CD14-positive monocyte (primary cell): Measurements from ENCODE around the gene C13orf46. TPM values are rescaled to one million over a fixed set of nuclear protein-coding genes. Genes with fewer than 3 reads are reported as not detected.

Experiments
- DNase-seq, 3 donors: peaks; one replicate each; pipeline ENCODE4 v3.0.0-alpha.2; 2011 to 2022
- H2AFZ ChIP-seq: 2 replicates; pipeline ENCODE4 v1.6.0; 2012; ENCODE audit warnings: mild to moderate bottlenecking, low read depth, low read length, inconsistent platforms; ENCODE audit not compliant: insufficient read depth, poor library complexity, severe bottlenecking
- H3K27ac ChIP-seq, 2 donors: 1 replicate in 1 of 2; 2 replicates in 1 of 2; pipeline ENCODE4 v1.5.1; 2012 to 2013; ENCODE audit warnings: low read length in 2 of 2, control low read depth in 1 of 2, inconsistent platforms in 1 of 2, low read depth in 1 of 2, mild to moderate bottlenecking in 1 of 2
- H3K27me3 ChIP-seq, 2 donors: one replicate each; pipeline versions ENCODE4 v1.6.0 to v1.6.1; 2011 to 2013; ENCODE audit warnings: low read length in 2 of 2; ENCODE audit not compliant: control insufficient read depth in 2 of 2, insufficient read depth in 2 of 2
- H3K36me3 ChIP-seq, 2 donors: replicated peaks in 1 of 2; 1 replicate in 1 of 2; 2 replicates in 1 of 2; pipeline versions ENCODE4 v1.5.1 to v1.6.1; 2012 to 2013; ENCODE audit warnings: low read length in 2 of 2, control low read depth in 1 of 2, inconsistent platforms in 1 of 2, mild to moderate bottlenecking in 1 of 2; ENCODE audit not compliant: insufficient read depth in 2 of 2, control insufficient read depth in 1 of 2
- H3K4me1 ChIP-seq, 2 donors: 1 replicate in 1 of 2; 2 replicates in 1 of 2; pipeline versions ENCODE4 v1.5.1 to v1.6.1; 2012 to 2013; ENCODE audit warnings: low read length in 2 of 2, control low read depth in 1 of 2, inconsistent platforms in 1 of 2, mild to moderate bottlenecking in 1 of 2, moderate library complexity in 1 of 2; ENCODE audit not compliant: insufficient read depth in 2 of 2, control insufficient read depth in 1 of 2
- H3K4me2 ChIP-seq: replicated peaks from 2 replicates; pipeline ENCODE3; 2012; ENCODE audit warnings: low read length, moderate library complexity, mild to moderate bottlenecking; ENCODE audit not compliant: poor library complexity, severe bottlenecking; ENCODE audit errors: extremely low read depth
- H3K4me3 ChIP-seq, 3 experiments: fragments of 200-600 bp in 1 of 3; sonication (generic) in 1 of 3; replicated peaks in 1 of 3; 1 replicate in 2 of 3; 2 replicates in 1 of 3; pipeline ENCODE4 v1.5.1; 2011 to 2013; ENCODE audit warnings: low read length in 3 of 3, mild to moderate bottlenecking in 3 of 3, control low read depth in 2 of 3, low read depth in 2 of 3, inconsistent platforms in 1 of 3, moderate library complexity in 1 of 3
- H3K79me2 ChIP-seq: 2 replicates; pipeline ENCODE4 v1.6.0; 2012; ENCODE audit warnings: mild to moderate bottlenecking, control low read depth, inconsistent platforms, low read length, moderate library complexity; ENCODE audit not compliant: insufficient read depth
- H3K9ac ChIP-seq: 2 replicates; pipeline ENCODE4 v1.6.0; 2017; ENCODE audit warnings: low read length, mild to moderate bottlenecking; ENCODE audit not compliant: insufficient read depth, poor library complexity, severe bottlenecking
- H3K9me3 ChIP-seq, 2 donors: replicated peaks in 1 of 2; 1 replicate in 1 of 2; 2 replicates in 1 of 2; pipeline versions ENCODE4 v1.5.1 to v1.6.1; 2012 to 2013; ENCODE audit warnings: low read length in 2 of 2, control low read depth in 1 of 2; ENCODE audit not compliant: control insufficient read depth in 1 of 2, insufficient read depth in 1 of 2
- H4K20me1 ChIP-seq: 2 replicates; pipeline ENCODE4 v1.6.0; 2012; ENCODE audit warnings: mild to moderate bottlenecking, low read length, control low read depth, moderate library complexity; ENCODE audit not compliant: insufficient read depth
- H3K27ac Mint-ChIP-seq, 7 donors: one replicate each; pipeline ENCODE4 v1.8.0; 2020; ENCODE audit warnings: mild to moderate bottlenecking in 7 of 7, mixed read lengths in 7 of 7, moderate library complexity in 6 of 7, inconsistent platforms in 2 of 7
- H3K27me3 Mint-ChIP-seq, 3 donors: one replicate each; pipeline ENCODE4 v1.8.0; 2021 to 2022; ENCODE audit warnings: low read depth in 3 of 3, mild to moderate bottlenecking in 3 of 3, mixed read lengths in 3 of 3, moderate library complexity in 3 of 3, inconsistent platforms in 1 of 3
- H3K36me3 Mint-ChIP-seq, 2 donors: one replicate each; pipeline ENCODE4 v1.8.0; 2020; ENCODE audit warnings: mixed read lengths in 2 of 2, inconsistent platforms in 1 of 2, mild to moderate bottlenecking in 1 of 2
- H3K4me1 Mint-ChIP-seq: one replicate; pipeline ENCODE4 v1.8.0; 2020; ENCODE audit warnings: mild to moderate bottlenecking, mixed read lengths
- H3K4me3 Mint-ChIP-seq, 2 donors: one replicate each; pipeline ENCODE4 v1.8.0; 2020; ENCODE audit warnings: mild to moderate bottlenecking in 2 of 2, mixed read lengths in 2 of 2, moderate library complexity in 1 of 2
- H3K9me3 Mint-ChIP-seq, 7 donors: one replicate each; pipeline ENCODE4 v1.8.0; 2020 to 2022; ENCODE audit warnings: mixed read lengths in 7 of 7, mild to moderate bottlenecking in 6 of 7, moderate library complexity in 6 of 7, inconsistent platforms in 2 of 7
- WGBS: methylation state at CpG from one replicate; pipeline ENCODE4 v1.1.5; 2013; ENCODE audit warnings: missing lambda C conversion rate; ENCODE audit not compliant: insufficient coverage; 5-methylcytosine and 5-hydroxymethylcytosine counted together
- intact Hi-C, 2 donors: fragments of 100-400 bp; cut with micrococcal nuclease; formaldehyde crosslinking; loops; one replicate each; pipeline versions ENCODE4 v1.15.0 to v1.15.1; 2023
- polyA plus RNA-seq, 3 donors: library from polyadenylated mRNA; depleted of rRNA in 1 of 3; unstranded in 2 of 3; stranded (reverse) in 1 of 3; fragments of 300-500 nt in 2 of 3; fragments of >200 nt in 1 of 3; fragmentation: Illumina TruSeq in 2 of 3; gene quantifications; 1 replicate in 2 of 3; 2 replicates in 1 of 3; pipeline ENCODE4 v1.2.3, GENCODE V29; 2012 to 2021
- TF ChIP-seq, protein P1 (sequence below): fragments of 200-600 bp; IDR thresholded peaks from one replicate; pipeline ENCODE4 v1.8.0; 2022; ENCODE audit warnings: antibody characterized with exemption, mild to moderate bottlenecking

Gene C13orf46
- polyA plus RNA-seq, 3 donors = 0.05 to 0.35 TPM; not detected in 1

DNA sequence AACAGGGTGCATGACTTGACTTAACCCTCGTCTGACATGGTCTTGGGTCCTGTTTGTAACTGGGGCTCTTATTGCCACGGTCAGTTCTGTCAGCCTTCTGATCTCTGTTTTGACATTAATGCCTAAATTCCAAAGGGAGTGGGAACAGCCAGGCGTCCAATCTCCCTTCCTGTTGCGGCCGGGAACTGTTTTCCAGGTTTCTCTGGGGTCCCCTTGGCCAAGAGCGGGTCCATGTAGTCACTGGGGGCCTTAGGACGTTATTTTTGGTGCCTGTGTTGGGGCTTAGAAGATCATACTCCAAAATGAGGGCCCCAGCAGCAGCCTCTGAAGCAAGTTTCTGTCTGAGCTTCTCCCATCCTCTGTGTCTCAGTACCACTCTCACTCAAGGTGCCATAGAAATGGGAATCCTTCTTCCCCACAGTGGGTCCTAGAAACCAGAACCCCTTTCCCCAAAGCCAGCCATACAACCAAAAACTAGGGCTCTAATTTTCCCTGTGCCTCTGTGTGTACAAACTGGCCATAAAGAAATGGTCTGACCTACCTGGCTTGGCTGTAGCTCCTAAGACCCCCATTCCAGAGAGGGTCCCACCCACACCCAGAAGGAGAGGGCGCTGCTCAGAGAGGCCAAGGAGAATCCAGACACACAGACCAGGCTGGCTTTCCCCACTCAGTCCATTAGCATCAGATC is 50.4 kb downstream of the C13orf46 start:
- Histone ChIP-seq H3K4me2 (no peak overlapping the region), H3K9ac (no peak overlapping the region), H4K20me1 (no peaks in the 10 kb centered on the region), H3K36me3 (no peaks in the 10 kb centered on the region), H3K4me1 (peaks cover 7 to 10% of the 10 kb centered on the region in 2 donors), H3K27me3 (peaks cover 0 to 8% of the 10 kb centered on the region in 2 donors), H3K9me3 (peaks cover 8 to 21% of the 10 kb centered on the region in 2 donors), H3K27ac (no peak overlapping the region), H3K4me3 (no peak overlapping the region), H3K79me2 (no peaks in the 10 kb centered on the region), H2AFZ (no peak overlapping the region)
- WGBS = 84% methylated on average over 7 of the region's 8 CpGs
- Mint-ChIP-seq H3K27ac (no peak overlapping the region), H3K27me3 (peaks cover 19 to 56% (median 21%) of the 10 kb centered on the region in 3 donors), H3K4me1 (peaks cover 13% of the 10 kb centered on the region), H3K9me3 (peaks cover 12 to 23% (median 18%) of the 10 kb centered on the region in 7 donors), H3K36me3 (peaks cover 0 to 2% of the 10 kb centered on the region in 2 donors), H3K4me3 (no peak overlapping the region)
- TF ChIP-seq, protein P1, sequence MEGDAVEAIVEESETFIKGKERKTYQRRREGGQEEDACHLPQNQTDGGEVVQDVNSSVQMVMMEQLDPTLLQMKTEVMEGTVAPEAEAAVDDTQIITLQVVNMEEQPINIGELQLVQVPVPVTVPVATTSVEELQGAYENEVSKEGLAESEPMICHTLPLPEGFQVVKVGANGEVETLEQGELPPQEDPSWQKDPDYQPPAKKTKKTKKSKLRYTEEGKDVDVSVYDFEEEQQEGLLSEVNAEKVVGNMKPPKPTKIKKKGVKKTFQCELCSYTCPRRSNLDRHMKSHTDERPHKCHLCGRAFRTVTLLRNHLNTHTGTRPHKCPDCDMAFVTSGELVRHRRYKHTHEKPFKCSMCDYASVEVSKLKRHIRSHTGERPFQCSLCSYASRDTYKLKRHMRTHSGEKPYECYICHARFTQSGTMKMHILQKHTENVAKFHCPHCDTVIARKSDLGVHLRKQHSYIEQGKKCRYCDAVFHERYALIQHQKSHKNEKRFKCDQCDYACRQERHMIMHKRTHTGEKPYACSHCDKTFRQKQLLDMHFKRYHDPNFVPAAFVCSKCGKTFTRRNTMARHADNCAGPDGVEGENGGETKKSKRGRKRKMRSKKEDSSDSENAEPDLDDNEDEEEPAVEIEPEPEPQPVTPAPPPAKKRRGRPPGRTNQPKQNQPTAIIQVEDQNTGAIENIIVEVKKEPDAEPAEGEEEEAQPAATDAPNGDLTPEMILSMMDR = no peak
- no peak for DNase-seq
- intact Hi-C loops = no loop called here

DNA sequence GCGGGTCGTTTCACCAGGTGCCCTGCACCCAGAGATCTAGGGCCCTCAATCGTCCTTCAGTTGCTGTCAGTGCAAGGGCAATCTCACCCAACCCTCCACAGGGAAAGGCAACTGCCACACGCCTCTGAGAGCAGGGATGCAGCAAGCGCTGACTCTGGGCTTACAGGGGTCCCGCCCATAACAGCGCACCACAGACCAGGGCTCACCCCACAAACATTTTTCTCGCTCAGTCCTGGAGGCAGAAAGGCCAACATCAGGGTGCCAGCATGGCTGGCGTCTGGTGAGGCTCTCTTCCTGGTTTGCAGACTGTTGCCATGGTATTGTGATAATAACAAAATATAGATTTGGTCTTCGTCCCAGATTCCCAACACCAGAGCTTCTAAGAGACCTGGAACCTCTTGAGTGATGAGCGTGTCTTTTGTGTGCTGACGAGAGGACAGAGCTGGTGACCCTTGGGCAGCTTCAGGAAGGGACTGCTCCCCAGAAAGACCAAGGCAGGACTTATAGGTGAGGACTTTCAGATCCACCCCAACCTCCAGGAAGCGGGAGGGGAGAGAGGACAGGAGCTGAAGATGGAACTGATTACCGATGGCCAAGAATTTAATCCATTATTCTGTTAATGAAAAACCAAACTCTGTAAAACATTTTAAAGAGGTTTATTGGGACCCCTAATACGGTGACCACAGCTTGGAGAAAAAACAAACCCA is 51.3 kb downstream of the C13orf46 start:
- TF ChIP-seq, protein P1 = no peak
- intact Hi-C loops = no loop called here
- H3K27ac Mint-ChIP-seq = no peak overlapping the region

More for the DNA sequence above, 51.3 kb downstream of the C13orf46 start:
- Histone ChIP-seq H3K79me2 (no peaks in the 10 kb centered on the region), H3K4me3 (no peak overlapping the region), H3K9me3 (peaks cover 15 to 31% of the 10 kb centered on the region in 2 donors), H2AFZ (no peak overlapping the region), H3K27ac (no peak overlapping the region), H4K20me1 (no peaks in the 10 kb centered on the region), H3K9ac (no peak overlapping the region), H3K27me3 (peaks cover 0 to 8% of the 10 kb centered on the region in 2 donors), H3K4me2 (no peak overlapping the region), H3K4me1 (peaks cover 7 to 10% of the 10 kb centered on the region in 2 donors), H3K36me3 (no peaks in the 10 kb centered on the region)
- no peak for DNase-seq
- peak overlapping the region in 1 of 2 donors; percentile 35 for H3K4me3 Mint-ChIP-seq
- H3K36me3 Mint-ChIP-seq = peaks cover 0 to 5% of the 10 kb centered on the region in 2 donors
- peaks cover 17 to 31% (median 23%) of the 10 kb centered on the region in 7 donors for H3K9me3 Mint-ChIP-seq
- WGBS = 96% methylated on average over 4 of the region's 15 CpGs
- peaks cover 16 to 49% (median 18%) of the 10 kb centered on the region in 3 donors for H3K27me3 Mint-ChIP-seq
- peaks cover 13% of the 10 kb centered on the region for H3K4me1 Mint-ChIP-seq
